AG04450 (cell line): Measurements from ENCODE around the gene NREP. TPM values are rescaled to one million over a fixed set of nuclear protein-coding genes. Genes with fewer than 3 reads are reported as not detected.

Source experiments
- CTCF ChIA-PET: fragments of 300-600, 350-600 bp; formaldehyde crosslinking; extraction: SDS; loops from one replicate; lab custom pipeline; 2022; ENCODE audit warnings: antibody characterized with exemption, inconsistent platforms; lab: Charles Lee
- POLR2A ChIA-PET: fragments of 350-600 bp; formaldehyde crosslinking; extraction: SDS; loops from one replicate; lab custom pipeline; 2021; ENCODE audit warnings: antibody characterized with exemption, inconsistent platforms; lab: Yijun Ruan, JAX
- DNase-seq: peaks from one replicate; pipeline ENCODE4 v3.0.0-alpha.2; 2011; ENCODE audit warnings: low read depth, low spot score
- H3K27ac ChIP-seq: one replicate; pipeline ENCODE4 v1.5.1; 2012; ENCODE audit warnings: low read depth, low read length, control low read depth
- H3K27me3 ChIP-seq: one replicate; pipeline ENCODE4 v1.6.0; 2012; ENCODE audit warnings: low read length; ENCODE audit not compliant: control insufficient read depth, insufficient read depth
- H3K4me3 ChIP-seq: 2 replicates; pipeline ENCODE4 v1.5.1; 2011; ENCODE audit warnings: mild to moderate bottlenecking, low read depth, low read length, control low read depth
- H3K9me3 ChIP-seq: 2 replicates; pipeline ENCODE4 v1.5.1; 2012; ENCODE audit warnings: low read length; ENCODE audit not compliant: control insufficient read depth, insufficient read depth
- polyA plus RNA-seq: library from polyadenylated mRNA; depleted of rRNA; stranded (reverse); fragments of >200 nt; gene quantifications from 2 replicates; pipeline ENCODE4 v1.2.3, GENCODE V29; 2011
- TF ChIP-seq, protein P1 (sequence below): IDR thresholded peaks from 2 replicates; pipeline ENCODE4 v1.5.1; 2011; ENCODE audit warnings: low read depth, low read length, control low read depth, inconsistent platforms

The NREP gene
- polyA plus RNA-seq, 1 experiment: 329 TPM

DNA sequence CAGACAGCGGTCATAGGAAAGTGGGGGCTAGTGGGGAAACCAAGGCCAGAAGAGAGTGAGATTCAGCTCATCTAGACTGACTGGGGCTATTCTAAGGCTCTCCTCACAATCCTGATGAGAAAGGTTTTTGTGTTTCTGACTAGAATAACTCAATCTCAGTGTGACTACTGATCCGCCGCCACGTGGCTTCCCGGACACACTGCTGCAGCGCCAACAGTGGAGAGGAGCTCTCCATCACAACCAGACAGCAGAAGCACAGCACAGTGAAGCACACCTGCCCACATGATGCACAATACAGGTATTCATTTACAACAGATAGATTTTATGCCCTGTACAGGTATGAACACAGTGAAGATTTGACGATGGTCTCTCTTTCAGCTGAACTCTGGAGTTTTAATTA lies 25.4 kb downstream of the NREP start:
- ChIA-PET POLR2A (no interaction called here), CTCF (no interaction called here)
- no peaks in the 10 kb centered on the region for H3K9me3 ChIP-seq
- H3K27me3 ChIP-seq: no peaks in the 10 kb centered on the region
- DNase-seq: no peak
- TF ChIP-seq, protein P1, sequence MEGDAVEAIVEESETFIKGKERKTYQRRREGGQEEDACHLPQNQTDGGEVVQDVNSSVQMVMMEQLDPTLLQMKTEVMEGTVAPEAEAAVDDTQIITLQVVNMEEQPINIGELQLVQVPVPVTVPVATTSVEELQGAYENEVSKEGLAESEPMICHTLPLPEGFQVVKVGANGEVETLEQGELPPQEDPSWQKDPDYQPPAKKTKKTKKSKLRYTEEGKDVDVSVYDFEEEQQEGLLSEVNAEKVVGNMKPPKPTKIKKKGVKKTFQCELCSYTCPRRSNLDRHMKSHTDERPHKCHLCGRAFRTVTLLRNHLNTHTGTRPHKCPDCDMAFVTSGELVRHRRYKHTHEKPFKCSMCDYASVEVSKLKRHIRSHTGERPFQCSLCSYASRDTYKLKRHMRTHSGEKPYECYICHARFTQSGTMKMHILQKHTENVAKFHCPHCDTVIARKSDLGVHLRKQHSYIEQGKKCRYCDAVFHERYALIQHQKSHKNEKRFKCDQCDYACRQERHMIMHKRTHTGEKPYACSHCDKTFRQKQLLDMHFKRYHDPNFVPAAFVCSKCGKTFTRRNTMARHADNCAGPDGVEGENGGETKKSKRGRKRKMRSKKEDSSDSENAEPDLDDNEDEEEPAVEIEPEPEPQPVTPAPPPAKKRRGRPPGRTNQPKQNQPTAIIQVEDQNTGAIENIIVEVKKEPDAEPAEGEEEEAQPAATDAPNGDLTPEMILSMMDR: no peak
- H3K27ac ChIP-seq: no peak overlapping the region
- H3K4me3 ChIP-seq: no peak overlapping the region

DNA sequence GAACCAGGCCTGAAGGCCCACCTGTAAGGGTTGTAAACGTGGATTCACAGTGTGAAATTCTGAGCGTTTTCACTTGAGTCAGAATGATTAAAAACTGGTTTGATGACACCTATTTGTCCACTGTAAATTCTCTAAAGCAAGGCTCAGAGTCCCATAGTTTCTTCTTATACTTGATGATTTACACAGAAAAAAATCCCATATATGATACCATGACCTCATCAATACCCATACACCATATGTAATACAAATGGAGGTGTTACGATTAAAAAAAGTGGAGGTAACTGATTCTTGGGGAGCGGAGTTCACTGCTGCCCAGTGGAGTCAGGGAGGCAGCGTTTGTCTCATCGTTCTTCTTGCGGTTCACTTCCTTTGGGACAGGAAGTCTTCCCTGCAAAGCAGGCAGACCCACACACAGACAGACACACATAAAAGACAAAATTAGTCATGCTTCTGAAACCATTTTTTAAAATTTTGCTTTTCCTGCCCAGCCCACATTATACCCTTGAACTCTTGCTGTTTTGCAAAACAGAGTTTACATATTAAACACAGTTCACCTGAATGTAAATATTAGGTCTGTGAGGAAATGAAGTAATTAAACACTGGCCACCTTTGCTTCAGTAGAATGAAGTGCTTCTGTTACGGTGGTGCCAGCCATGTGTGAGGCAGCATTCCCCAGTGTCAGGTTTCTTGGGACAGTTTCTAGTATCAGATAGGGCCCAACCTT lies 26.2 kb downstream of the NREP start:
- TF ChIP-seq, protein P1: no peak
- CTCF ChIA-PET: no interaction called here

DNA sequence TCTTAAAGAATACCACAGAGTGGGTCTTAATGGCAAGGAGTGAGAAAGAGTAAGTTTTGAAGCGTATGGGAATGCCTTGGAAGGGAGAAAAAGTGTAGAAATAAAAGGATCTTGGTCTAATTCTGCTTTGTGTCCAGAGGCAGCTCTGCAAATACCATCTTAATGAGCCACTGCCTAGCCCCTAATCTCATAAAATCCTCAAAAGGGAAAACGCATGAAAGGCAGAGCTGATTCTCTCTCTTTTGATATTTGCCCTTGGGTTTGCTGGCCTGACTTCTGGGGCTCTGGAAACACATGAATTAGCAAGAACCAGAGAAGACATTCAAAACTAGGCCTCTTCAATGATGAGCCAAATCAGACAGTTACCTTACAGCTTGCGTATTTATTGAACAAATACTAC lies 28.1 kb downstream of the NREP start:
- ChIA-PET POLR2A (no interaction called here), CTCF (interaction anchor here (1.3 kb wide), 1 partner anchor 178 kb away, joined by 3 read pairs; no protein-coding TSS in a partner anchor)
- Histone ChIP-seq H3K4me3 (no peak overlapping the region), H3K27ac (no peak overlapping the region), H3K27me3 (no peaks in the 10 kb centered on the region), H3K9me3 (no peaks in the 10 kb centered on the region)
- no peak for DNase-seq
- TF ChIP-seq, protein P1: no peak

More for the DNA sequence above, 26.2 kb downstream of the NREP start:
- H3K27ac ChIP-seq: no peak overlapping the region
- no peak for DNase-seq
- POLR2A ChIA-PET: no interaction called here
- no peaks in the 10 kb centered on the region for H3K9me3 ChIP-seq
- H3K4me3 ChIP-seq: no peak overlapping the region
- no peaks in the 10 kb centered on the region for H3K27me3 ChIP-seq

DNA sequence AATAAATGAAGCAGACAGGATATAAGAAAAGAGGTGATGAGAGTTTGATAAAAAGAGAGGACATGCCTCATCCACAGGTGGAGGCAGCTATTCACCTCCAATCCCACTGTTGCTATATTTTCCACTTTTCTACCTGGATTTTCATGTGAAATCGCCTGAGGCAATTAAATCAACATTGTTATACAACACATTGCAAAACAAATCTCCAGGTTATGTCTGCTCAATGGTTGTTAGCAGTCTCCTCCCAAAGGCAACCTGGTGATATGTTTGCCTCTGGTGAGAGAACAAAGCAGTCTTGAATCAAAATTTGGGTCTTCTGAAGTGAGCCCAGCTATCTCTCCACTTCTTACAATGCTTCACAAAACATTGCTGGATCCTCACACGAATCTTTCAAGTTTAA lies 30.0 kb downstream of the NREP start:
- Histone ChIP-seq H3K27me3 (no peaks in the 10 kb centered on the region), H3K9me3 (no peaks in the 10 kb centered on the region), H3K4me3 (no peak overlapping the region), H3K27ac (no peak overlapping the region)
- no peak for DNase-seq
- CTCF ChIA-PET: interaction anchor here (1.3 to 1.6 kb wide), 2 partner anchors 13 to 196 kb away, joined by 3 to 4 read pairs; no protein-coding TSS in a partner anchor
- POLR2A ChIA-PET: no interaction called here
- TF ChIP-seq, protein P1: no peak

DNA sequence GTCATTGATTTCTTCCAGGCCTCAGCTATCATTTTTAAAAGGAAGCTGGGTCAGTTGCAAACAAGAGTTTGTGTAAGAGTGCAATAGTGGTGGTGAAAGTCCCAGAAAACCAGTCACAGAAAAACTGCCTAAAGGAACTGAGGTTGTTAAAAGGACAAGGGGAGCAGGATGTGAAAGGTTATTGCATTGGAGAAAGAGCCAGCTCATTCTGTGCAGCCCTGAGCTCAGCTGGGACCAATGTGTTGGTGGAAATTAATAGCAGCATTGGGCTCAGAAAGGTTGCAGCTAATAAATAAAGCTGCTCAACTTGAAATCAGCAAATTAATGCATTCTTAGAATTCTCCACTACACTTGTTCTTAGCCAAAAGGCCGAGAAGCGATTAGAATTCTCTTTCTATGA lies 34.9 kb downstream of the NREP start:
- Histone ChIP-seq H3K27ac (no peak overlapping the region), H3K4me3 (no peak overlapping the region), H3K27me3 (no peaks in the 10 kb centered on the region), H3K9me3 (peaks cover 2% of the 10 kb centered on the region; the same call in 1 of the 2 replicates)
- no peak for DNase-seq
- ChIA-PET CTCF (no interaction called here), POLR2A (interaction anchor here (0.6 kb wide), 1 partner anchor 276 kb away, joined by 3 read pairs; no protein-coding TSS in a partner anchor)
- TF ChIP-seq, protein P1: no peak
